ENCODE measurements around the gene SOS1. TPM values are rescaled to one million over a fixed set of nuclear protein-coding genes. Genes with fewer than 3 reads are reported as not detected.
A peak's percentile ranks its signal among the peaks of the same experiment; 100 is the strongest.

The SOS1 gene
- total and polyA plus RNA-seq, 2 donors (not counting 1 experiment from before 2014, with no cell fraction given): 18.2 to 58.1 TPM

DNA sequence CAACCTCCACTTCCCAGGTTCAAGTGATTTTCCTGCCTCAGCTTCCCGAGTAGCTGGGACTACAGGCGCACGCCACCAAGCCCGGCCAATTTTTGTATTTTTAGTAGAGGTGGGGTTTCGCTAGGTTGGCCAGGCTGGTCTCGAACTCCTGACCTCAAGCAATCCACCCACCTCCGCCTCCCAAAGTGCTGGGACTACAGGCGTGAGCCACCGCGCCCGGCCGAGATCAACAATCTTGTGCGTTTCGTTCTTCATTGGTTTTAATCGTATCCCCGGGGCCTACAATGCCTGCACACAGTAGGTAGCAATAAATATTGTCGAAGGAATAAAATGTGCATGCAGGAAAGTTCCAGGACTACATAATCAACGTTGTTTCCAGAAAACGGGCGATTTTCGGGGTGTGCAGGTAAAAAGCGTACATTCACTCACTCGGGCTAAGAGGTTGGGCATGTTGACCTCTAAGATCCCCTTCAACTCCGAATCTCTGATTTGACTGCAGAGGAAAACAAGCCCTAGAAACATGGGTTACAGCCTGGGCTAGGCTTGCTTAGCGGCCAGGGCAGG, 2.7 kb upstream of the SOS1 start:
- Histone ChIP-seq H3K4me3 (ENCODE audit: control extremely low read depth in 1 of 5, extremely low read depth in 1 of 5, insufficient read depth in 1 of 5, low read depth in 2 of 5, low read length in 4 of 5) (peak overlapping the region; percentile 72 to 96 (median 83)), H3K9me3 (ENCODE audit: control extremely low read depth in 1 of 3, control insufficient read depth in 2 of 3, insufficient read depth in 1 of 3, low read length in 2 of 3) (no peaks in the 10 kb centered on the region), H3K27ac (ENCODE audit: low read length in 2 of 2) (peak overlapping the region; percentile 87 to 94), H3K27me3 (replicated peaks in 1 of 4; ENCODE audit: control extremely low read depth in 1 of 4, control insufficient read depth in 3 of 4, insufficient read depth in 4 of 4, low read length in 3 of 4) (no peaks in the 10 kb centered on the region), H4K20me1 (ENCODE audit: control insufficient read depth, insufficient read depth, low read length, poor library complexity, severe bottlenecking) (peaks cover 7% of the 10 kb centered on the region), H3K79me2 (ENCODE audit: control insufficient read depth, insufficient read depth, low read length) (peaks cover 30% of the 10 kb centered on the region), H3K4me1 (ENCODE audit: control insufficient read depth in 2 of 2, insufficient read depth in 2 of 2, low read length in 2 of 2) (peaks cover 42 to 43% of the 10 kb centered on the region in 2 donors), H2AFZ (ENCODE audit: insufficient read depth, low read depth, low read length, poor library complexity, severe bottlenecking) (peak overlapping the region; percentile 100), H3K4me2 (replicated peaks; ENCODE audit: low read depth, low read length, poor library complexity, severe bottlenecking) (peak overlapping the region; percentile 86), H3K36me3 (replicated peaks in 1 of 2; ENCODE audit: control extremely low read depth in 1 of 2, control insufficient read depth in 1 of 2, extremely low read depth in 1 of 2, insufficient read depth in 2 of 2, low read length in 1 of 2) (no peaks in the 10 kb centered on the region), H3K9ac (ENCODE audit: low read length) (peak overlapping the region; percentile 90)
- CTCF ChIA-PET: interaction anchor here (1.2 to 8.0 kb wide), 14 partner anchors 10 to 606 kb away, joined by 3 to 101 read pairs (median 6); no protein-coding TSS in a partner anchor
- no peaks in the 10 kb centered on the region for H3K9me3 Mint-ChIP-seq (ENCODE audit: insufficient read depth)
- no peak for TF ChIP-seq EZH2 (IDR thresholded peaks at IDR 0.05; ENCODE audit: borderline replicate concordance, insufficient read depth, low read depth, low read length, poor library complexity, severe bottlenecking)
- TF ChIP-seq, protein P1, sequence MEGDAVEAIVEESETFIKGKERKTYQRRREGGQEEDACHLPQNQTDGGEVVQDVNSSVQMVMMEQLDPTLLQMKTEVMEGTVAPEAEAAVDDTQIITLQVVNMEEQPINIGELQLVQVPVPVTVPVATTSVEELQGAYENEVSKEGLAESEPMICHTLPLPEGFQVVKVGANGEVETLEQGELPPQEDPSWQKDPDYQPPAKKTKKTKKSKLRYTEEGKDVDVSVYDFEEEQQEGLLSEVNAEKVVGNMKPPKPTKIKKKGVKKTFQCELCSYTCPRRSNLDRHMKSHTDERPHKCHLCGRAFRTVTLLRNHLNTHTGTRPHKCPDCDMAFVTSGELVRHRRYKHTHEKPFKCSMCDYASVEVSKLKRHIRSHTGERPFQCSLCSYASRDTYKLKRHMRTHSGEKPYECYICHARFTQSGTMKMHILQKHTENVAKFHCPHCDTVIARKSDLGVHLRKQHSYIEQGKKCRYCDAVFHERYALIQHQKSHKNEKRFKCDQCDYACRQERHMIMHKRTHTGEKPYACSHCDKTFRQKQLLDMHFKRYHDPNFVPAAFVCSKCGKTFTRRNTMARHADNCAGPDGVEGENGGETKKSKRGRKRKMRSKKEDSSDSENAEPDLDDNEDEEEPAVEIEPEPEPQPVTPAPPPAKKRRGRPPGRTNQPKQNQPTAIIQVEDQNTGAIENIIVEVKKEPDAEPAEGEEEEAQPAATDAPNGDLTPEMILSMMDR (IDR thresholded peaks at IDR 0.05): no peak
- peak overlapping the region; percentile 86 for H3K27ac Mint-ChIP-seq
- POLR2A ChIA-PET: interaction anchor here (1.0 to 1.3 kb wide), 4 partner anchors 14 to 573 kb away, joined by 3 to 8 read pairs (median 4); partner anchors contain the start of gene SRSF7
- intact Hi-C loops (cut with micrococcal nuclease): loop anchor here (5.0 kb wide), 1 partner anchor 456 kb away; the partner anchor contains the start of gene GALM
- H3K27me3 Mint-ChIP-seq: no peaks in the 10 kb centered on the region
- DNase-seq: no peak
- H3K4me1 Mint-ChIP-seq: peaks cover 56% of the 10 kb centered on the region
- H3K4me3 Mint-ChIP-seq: peak overlapping the region; percentile 86
- ATAC-seq (ENCODE audit: low read depth): no peak
- WGBS (ENCODE audit: insufficient coverage): 64% methylated on average over 20 of the region's 25 CpGs

DNA sequence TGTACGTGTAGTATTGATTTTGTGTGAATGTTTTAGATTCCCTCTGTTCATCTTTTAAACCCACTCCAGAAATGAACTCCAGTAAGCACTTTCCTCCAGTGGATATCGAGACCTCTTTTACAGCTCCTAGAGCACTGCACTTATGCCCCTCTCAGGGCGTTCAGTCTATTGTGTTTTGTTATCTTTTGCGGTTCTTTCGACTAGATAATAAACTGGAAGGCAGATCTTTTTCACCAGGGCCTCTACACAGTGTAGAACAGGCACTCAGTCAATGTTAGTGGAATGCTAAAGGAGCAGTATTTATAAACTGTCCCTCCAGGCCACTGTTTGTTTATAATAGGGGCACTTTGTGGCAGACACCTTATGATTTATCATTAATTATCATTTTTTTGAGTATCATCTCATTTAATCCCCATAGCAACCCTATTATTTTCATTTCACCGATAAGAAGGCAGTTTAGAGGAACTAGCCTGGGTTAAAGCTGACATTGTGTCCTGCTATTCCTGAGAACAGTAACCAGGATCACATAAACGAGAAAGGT, 742 bp upstream of the SOS1 start:
- ATAC-seq (ENCODE audit: low read depth) (no peak), DNase-seq (no peak)
- H3K4me3 ChIP-seq (ENCODE audit: control extremely low read depth in 1 of 5, extremely low read depth in 1 of 5, insufficient read depth in 1 of 5, low read depth in 2 of 5, low read length in 4 of 5): peak overlapping the region; percentile 41 to 81 (median 67)
- 100% methylated on average over 1 of the region's 7 CpGs for WGBS (ENCODE audit: insufficient coverage)
- H3K9me3 ChIP-seq (ENCODE audit: control extremely low read depth in 1 of 3, control insufficient read depth in 2 of 3, insufficient read depth in 1 of 3, low read length in 2 of 3): no peaks in the 10 kb centered on the region
- intact Hi-C loops (cut with micrococcal nuclease): loop anchor here (5.0 kb wide), 1 partner anchor 454 kb away; the partner anchor contains the start of gene GALM
- peak overlapping the region; percentile 96 for H3K4me3 Mint-ChIP-seq
- H2AFZ ChIP-seq (ENCODE audit: insufficient read depth, low read depth, low read length, poor library complexity, severe bottlenecking): peak overlapping the region; percentile 94
- CTCF ChIA-PET: interaction anchor here (0.9 to 4.5 kb wide), 8 partner anchors 20 to 174 kb away, joined by 3 to 174 read pairs (median 8); no protein-coding TSS in a partner anchor
- peak overlapping the region; percentile 98 for H3K27ac Mint-ChIP-seq
- H3K4me1 Mint-ChIP-seq: peaks cover 59% of the 10 kb centered on the region
- TF ChIP-seq, protein P1 (IDR thresholded peaks at IDR 0.05): no peak
- no peak for TF ChIP-seq EZH2 (IDR thresholded peaks at IDR 0.05; ENCODE audit: borderline replicate concordance, insufficient read depth, low read depth, low read length, poor library complexity, severe bottlenecking)
- H3K27ac ChIP-seq (ENCODE audit: low read length in 2 of 2): peak overlapping the region; percentile 89 to 90
- peak overlapping the region; percentile 82 for H3K4me2 ChIP-seq (replicated peaks; ENCODE audit: low read depth, low read length, poor library complexity, severe bottlenecking)
- POLR2A ChIA-PET: interaction anchor here (1.8 to 2.8 kb wide), 2 partner anchors 106 to 108 kb away, joined by 6 to 12 read pairs; no protein-coding TSS in a partner anchor
- peaks cover 24% of the 10 kb centered on the region for H4K20me1 ChIP-seq (ENCODE audit: control insufficient read depth, insufficient read depth, low read length, poor library complexity, severe bottlenecking)
- H3K4me1 ChIP-seq (ENCODE audit: control insufficient read depth in 2 of 2, insufficient read depth in 2 of 2, low read length in 2 of 2): peaks cover 41 to 46% of the 10 kb centered on the region in 2 donors
- peak overlapping the region; percentile 78 for H3K9ac ChIP-seq (ENCODE audit: low read length)
- peaks cover 0 to 4% of the 10 kb centered on the region in 2 experiments for H3K36me3 ChIP-seq (replicated peaks in 1 of 2; ENCODE audit: control extremely low read depth in 1 of 2, control insufficient read depth in 1 of 2, extremely low read depth in 1 of 2, insufficient read depth in 2 of 2, low read length in 1 of 2)
- H3K79me2 ChIP-seq (ENCODE audit: control insufficient read depth, insufficient read depth, low read length): peaks cover 50% of the 10 kb centered on the region
- no peaks in the 10 kb centered on the region for H3K27me3 ChIP-seq (replicated peaks in 1 of 4; ENCODE audit: control extremely low read depth in 1 of 4, control insufficient read depth in 3 of 4, insufficient read depth in 4 of 4, low read length in 3 of 4)
- H3K9me3 Mint-ChIP-seq (ENCODE audit: insufficient read depth): no peaks in the 10 kb centered on the region
- no peaks in the 10 kb centered on the region for H3K27me3 Mint-ChIP-seq

All from B cell (primary cell).